ENCODE data around the gene CRYBG3.

- TF ChIP-seq POLR2AphosphoS5 (IDR thresholded peaks at IDR 0.05; ENCODE audit: borderline replicate concordance, low read depth, low read length) (peak; percentile 57; the same call in 1 of the 2 replicates), EZH2 (IDR thresholded peaks at IDR 0.05) (no peak)
Observed at GRCh38 chr3:97821774-97822358, at the start of gene CRYBG3.
